GM18867 (cell line): Measurements from ENCODE around the gene RBP3.
A peak's percentile ranks its signal among the peaks of the same experiment; 100 is the strongest.

Experiments used
- ATAC-seq: cut with Tn5 transposase; IDR thresholded peaks from one replicate; pipeline ENCODE4 v1.9.1; 2021; ENCODE audit warnings: mild to moderate bottlenecking, moderate library complexity; ENCODE audit not compliant: unreplicated experiment

The RBP3 gene

GRCh38 chr10:47348138-47348651 is at the start of gene RBP3:
RBP3 (plus strand) TSS chr10:47348363; CDS start chr10:47348485, 122 bp downstream.
- ATAC-seq: no peak

GRCh38 chr10:47298715-47299114 is 49.4 kb upstream of the RBP3 start:
- no peak for ATAC-seq

GRCh38 chr10:47299611-47300428 is 48.3 kb upstream of the RBP3 start, which contains the start of gene GDF10:
GDF10 (plus strand) TSS chr10:47300197; CDS start chr10:47300652, 455 bp downstream.
- no peak for ATAC-seq

- ATAC-seq: no peak
These were observed 47.7 kb upstream of the RBP3 start for GRCh38 chr10:47300429-47300931.

GRCh38 chr10:47301833-47302232 is 46.3 kb upstream of the RBP3 start:
- no peak for ATAC-seq

- ATAC-seq: no peak
These were observed 45.1 kb upstream of the RBP3 start for GRCh38 chr10:47303105-47303504.

GRCh38 chr10:47303866-47304265 is 44.3 kb upstream of the RBP3 start:
- no peak for ATAC-seq

- no peak for ATAC-seq
These were observed 42.6 kb upstream of the RBP3 start for GRCh38 chr10:47305566-47305965.

- no peak for ATAC-seq
These were observed 41.6 kb upstream of the RBP3 start for GRCh38 chr10:47306387-47307210.

- no peak for ATAC-seq
These were observed 40.8 kb upstream of the RBP3 start for GRCh38 chr10:47307381-47307780.

GRCh38 chr10:47308775-47309174 is 39.4 kb upstream of the RBP3 start:
- no peak for ATAC-seq

- no peak for ATAC-seq
These were observed 38.6 kb upstream of the RBP3 start for GRCh38 chr10:47309408-47310089.

- ATAC-seq: no peak
These were observed 38.1 kb upstream of the RBP3 start for GRCh38 chr10:47310090-47310505.

GRCh38 chr10:47311193-47311931 is 36.8 kb upstream of the RBP3 start:
- ATAC-seq: no peak

GRCh38 chr10:47311932-47312662 is 36.1 kb upstream of the RBP3 start:
- ATAC-seq: peak; percentile 78

GRCh38 chr10:47312663-47312995 is 35.5 kb upstream of the RBP3 start:
- ATAC-seq: no peak

- no peak for ATAC-seq
These were observed 33.7 kb upstream of the RBP3 start for GRCh38 chr10:47314416-47314970.

GRCh38 chr10:47315421-47315820 is 32.7 kb upstream of the RBP3 start:
- ATAC-seq: no peak

- no peak for ATAC-seq
These were observed 32.0 kb upstream of the RBP3 start for GRCh38 chr10:47316131-47316530.
